Measurements from ENCODE around the gene CDC42BPA. TPM values are rescaled to one million over a fixed set of nuclear protein-coding genes. Genes with fewer than 3 reads are reported as not detected.

The CDC42BPA gene
- total and polyA plus RNA-seq, 2 experiments from 2014 or later, result 25.1 to 25.2 TPM

DNA sequence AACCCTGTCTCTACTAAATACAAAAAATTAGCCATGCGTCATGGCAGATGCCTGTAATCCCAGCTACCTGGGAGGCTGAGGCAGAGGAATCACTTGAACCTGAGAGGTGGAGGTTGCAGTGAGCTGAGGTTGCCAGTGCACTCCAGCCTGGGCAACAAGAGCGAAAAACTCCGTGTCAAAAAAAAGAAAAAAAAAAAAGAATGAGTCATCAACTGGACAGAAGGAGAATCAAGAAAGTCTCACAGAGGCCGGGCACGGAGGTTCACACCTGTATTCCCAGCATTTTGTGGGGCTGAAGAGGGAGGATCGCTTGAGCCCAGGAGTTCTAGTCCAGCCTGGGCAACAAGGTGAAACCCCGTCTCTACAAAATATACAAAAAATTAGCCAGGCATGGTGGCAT lies 45.5 kb upstream of the CDC42BPA start:
- Histone ChIP-seq H3K4me1 (ENCODE audit: low read depth) (no peaks in the 10 kb centered on the region), H3K27ac (no peak overlapping the region), H3K36me3 (no peaks in the 10 kb centered on the region), H3K9me3 (ENCODE audit: low read depth) (no peaks in the 10 kb centered on the region), H3K27me3 (no peaks in the 10 kb centered on the region), H3K4me3 (no peak overlapping the region)
- DNase-seq (ENCODE audit: low read depth in 1 of 2, low spot score in 1 of 2), result no peak
- TF ChIP-seq, protein P1, sequence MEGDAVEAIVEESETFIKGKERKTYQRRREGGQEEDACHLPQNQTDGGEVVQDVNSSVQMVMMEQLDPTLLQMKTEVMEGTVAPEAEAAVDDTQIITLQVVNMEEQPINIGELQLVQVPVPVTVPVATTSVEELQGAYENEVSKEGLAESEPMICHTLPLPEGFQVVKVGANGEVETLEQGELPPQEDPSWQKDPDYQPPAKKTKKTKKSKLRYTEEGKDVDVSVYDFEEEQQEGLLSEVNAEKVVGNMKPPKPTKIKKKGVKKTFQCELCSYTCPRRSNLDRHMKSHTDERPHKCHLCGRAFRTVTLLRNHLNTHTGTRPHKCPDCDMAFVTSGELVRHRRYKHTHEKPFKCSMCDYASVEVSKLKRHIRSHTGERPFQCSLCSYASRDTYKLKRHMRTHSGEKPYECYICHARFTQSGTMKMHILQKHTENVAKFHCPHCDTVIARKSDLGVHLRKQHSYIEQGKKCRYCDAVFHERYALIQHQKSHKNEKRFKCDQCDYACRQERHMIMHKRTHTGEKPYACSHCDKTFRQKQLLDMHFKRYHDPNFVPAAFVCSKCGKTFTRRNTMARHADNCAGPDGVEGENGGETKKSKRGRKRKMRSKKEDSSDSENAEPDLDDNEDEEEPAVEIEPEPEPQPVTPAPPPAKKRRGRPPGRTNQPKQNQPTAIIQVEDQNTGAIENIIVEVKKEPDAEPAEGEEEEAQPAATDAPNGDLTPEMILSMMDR (IDR thresholded peaks at IDR 0.05; ENCODE audit: low read depth, low read length), result no peak

GRCh38 chr1:227362039-227362438 lies 43.7 kb upstream of the CDC42BPA start:
- peak in 1 of 2 donors; percentile 35 for DNase-seq (ENCODE audit: low read depth in 1 of 2, low spot score in 1 of 2)
- Histone ChIP-seq H3K36me3 (no peaks in the 10 kb centered on the region), H3K4me1 (ENCODE audit: low read depth) (no peaks in the 10 kb centered on the region), H3K27me3 (no peaks in the 10 kb centered on the region), H3K4me3 (no peak overlapping the region), H3K27ac (no peak overlapping the region), H3K9me3 (ENCODE audit: low read depth) (no peaks in the 10 kb centered on the region)
- TF ChIP-seq, protein P1 (IDR thresholded peaks at IDR 0.05; ENCODE audit: low read depth, low read length), result no peak

DNA sequence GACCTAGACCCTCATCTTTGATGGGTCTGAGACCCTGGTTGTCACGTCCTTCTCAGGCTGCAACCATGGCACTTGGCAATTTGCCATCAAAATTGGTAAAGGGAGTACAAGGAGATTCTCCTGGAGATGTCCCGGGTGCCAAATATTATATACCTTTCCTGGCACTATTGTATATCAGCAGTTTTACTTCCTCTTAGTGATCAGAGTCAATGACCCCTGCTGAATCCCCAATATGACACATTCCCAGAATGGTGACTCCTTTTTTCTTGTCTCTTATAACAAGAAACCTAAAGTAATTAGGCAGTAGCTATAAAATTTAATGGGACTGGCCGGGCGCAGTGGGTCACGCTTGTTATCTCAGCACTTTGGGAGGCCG lies 39.6 kb upstream of the CDC42BPA start:
- Histone ChIP-seq H3K4me3 (no peak overlapping the region), H3K27ac (no peak overlapping the region), H3K4me1 (ENCODE audit: low read depth) (no peaks in the 10 kb centered on the region), H3K36me3 (no peaks in the 10 kb centered on the region), H3K27me3 (no peaks in the 10 kb centered on the region), H3K9me3 (ENCODE audit: low read depth) (no peaks in the 10 kb centered on the region)
- TF ChIP-seq, protein P1 (IDR thresholded peaks at IDR 0.05; ENCODE audit: low read depth, low read length), result no peak
- DNase-seq (ENCODE audit: low read depth in 1 of 2, low spot score in 1 of 2), result no peak

GRCh38 chr1:227357171-227357926 lies 39.1 kb upstream of the CDC42BPA start:
- DNase-seq (ENCODE audit: low read depth in 1 of 2, low spot score in 1 of 2), result peak; percentile 43 to 92
- H3K36me3 ChIP-seq, result no peaks in the 10 kb centered on the region

DNA sequence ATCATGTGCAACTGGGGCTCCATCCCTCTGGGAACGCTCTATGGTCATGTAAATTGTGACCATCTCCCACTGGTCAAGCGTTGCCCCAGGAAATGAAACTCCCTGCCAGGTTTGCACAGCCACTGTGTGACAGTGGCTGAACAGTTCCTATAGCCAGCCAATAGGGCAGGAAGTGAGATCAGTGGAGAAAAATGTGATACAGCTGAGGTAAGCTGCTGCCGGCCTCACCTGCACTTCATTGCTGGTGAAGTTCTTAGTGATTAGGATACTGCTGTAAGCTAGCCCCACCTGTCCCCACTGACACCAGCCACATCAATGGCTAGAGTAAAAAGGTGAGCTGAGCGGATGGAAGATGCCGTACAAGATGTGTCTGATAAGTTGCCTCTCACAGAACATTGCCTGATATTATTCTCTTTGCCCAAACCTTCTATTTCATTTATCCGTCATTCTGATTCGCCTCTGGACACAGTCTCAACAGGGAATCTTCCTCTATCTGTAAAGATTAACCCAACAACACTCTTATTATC lies 38.4 kb upstream of the CDC42BPA start:
- TF ChIP-seq, protein P1 (IDR thresholded peaks at IDR 0.05; ENCODE audit: low read depth, low read length), result no peak
- Histone ChIP-seq H3K4me3 (no peak overlapping the region), H3K27me3 (no peaks in the 10 kb centered on the region), H3K9me3 (ENCODE audit: low read depth) (no peaks in the 10 kb centered on the region), H3K36me3 (no peaks in the 10 kb centered on the region), H3K27ac (no peak overlapping the region), H3K4me1 (ENCODE audit: low read depth) (no peaks in the 10 kb centered on the region)
- peak in 1 of 2 donors; percentile 13 for DNase-seq (ENCODE audit: low read depth in 1 of 2, low spot score in 1 of 2)

More at GRCh38 chr1:227357171-227357926, 39.1 kb upstream of the CDC42BPA start:
- H3K9me3 ChIP-seq (ENCODE audit: low read depth), result no peaks in the 10 kb centered on the region
- H3K27me3 ChIP-seq, result no peaks in the 10 kb centered on the region
- no peaks in the 10 kb centered on the region for H3K4me1 ChIP-seq (ENCODE audit: low read depth)
- no peak overlapping the region for H3K4me3 ChIP-seq
- H3K27ac ChIP-seq, result no peak overlapping the region
- TF ChIP-seq, protein P1 (IDR thresholded peaks at IDR 0.05; ENCODE audit: low read depth, low read length), result no peak

Measured in cardiac muscle cell (in vitro differentiated cells and primary cell).